ENCODE results near the gene CATSPER3.

GRCh38 chr5:134937526-134937925 lies 30.2 kb upstream of the CATSPER3 start:
- no peak for TF ChIP-seq CTCF (IDR thresholded peaks at IDR 0.05; ENCODE audit: poor library complexity, severe bottlenecking)
- TF ChIP-seq EZH2 (IDR thresholded peaks at IDR 0.05; ENCODE audit: borderline replicate concordance, insufficient read depth, low read length, poor library complexity, severe bottlenecking): no peak
- TF ChIP-seq POLR2AphosphoS5 (IDR thresholded peaks at IDR 0.05): no peak

Data from neural cell (in vitro differentiated cells).